GM12801 (cell line): ENCODE results near the gene PSG3.
"Not testable (repeated sequence)": the region's sequence is repeated elsewhere in the genome, so short reads cannot be mapped to it uniquely, and the experiment has no call there.

Experiments
- CTCF ChIP-seq: IDR thresholded peaks from one replicate; pipeline ENCODE4 v1.5.1; 2011; ENCODE audit warnings: control low read depth; ENCODE audit not compliant: insufficient read length; ENCODE audit errors: extremely low read depth

The PSG3 gene

GRCh38 chr19:42740381-42740780 lies at the start of gene PSG3:
PSG3 (minus strand) TSS chr19:42740481; CDS start chr19:42740384, 97 bp downstream.
- TF ChIP-seq CTCF, result not testable (repeated sequence)

GRCh38 chr19:42764836-42765235 lies 24.6 kb upstream of the PSG3 start:
- TF ChIP-seq CTCF, result no peak

- TF ChIP-seq CTCF, result no peak
Observed at GRCh38 chr19:42762789-42763188, 22.5 kb upstream of the PSG3 start.

GRCh38 chr19:42697884-42698283 lies 42.4 kb downstream of the PSG3 start:
- TF ChIP-seq CTCF, result no peak

- no peak for TF ChIP-seq CTCF
Observed at GRCh38 chr19:42695811-42696503, 44.3 kb downstream of the PSG3 start.

GRCh38 chr19:42693760-42694350 lies 46.4 kb downstream of the PSG3 start:
- TF ChIP-seq CTCF, result no peak

- TF ChIP-seq CTCF, result no peak
Observed at GRCh38 chr19:42683917-42684513, 56.3 kb downstream of the PSG3 start.
